A204.1 (cell line): ENCODE measurements around the gene HOXC4.
"Not testable (repeated sequence)": the region's sequence is repeated elsewhere in the genome, so short reads cannot be mapped to it uniquely, and the experiment has no call there.

ENCODE experiments used
- FAIRE-seq: peaks from 2 replicates; lab custom pipeline; 2012; peaks lifted over from hg19 to GRCh38; lab: Jason Lieb, UNC

Gene HOXC4

GRCh38 chr12:54041097-54041690, 12.4 kb upstream of the HOXC4 start:
- FAIRE-seq: no peak

GRCh38 chr12:54042033-54042432, 11.6 kb upstream of the HOXC4 start:
- not testable (repeated sequence) for FAIRE-seq

DNA sequence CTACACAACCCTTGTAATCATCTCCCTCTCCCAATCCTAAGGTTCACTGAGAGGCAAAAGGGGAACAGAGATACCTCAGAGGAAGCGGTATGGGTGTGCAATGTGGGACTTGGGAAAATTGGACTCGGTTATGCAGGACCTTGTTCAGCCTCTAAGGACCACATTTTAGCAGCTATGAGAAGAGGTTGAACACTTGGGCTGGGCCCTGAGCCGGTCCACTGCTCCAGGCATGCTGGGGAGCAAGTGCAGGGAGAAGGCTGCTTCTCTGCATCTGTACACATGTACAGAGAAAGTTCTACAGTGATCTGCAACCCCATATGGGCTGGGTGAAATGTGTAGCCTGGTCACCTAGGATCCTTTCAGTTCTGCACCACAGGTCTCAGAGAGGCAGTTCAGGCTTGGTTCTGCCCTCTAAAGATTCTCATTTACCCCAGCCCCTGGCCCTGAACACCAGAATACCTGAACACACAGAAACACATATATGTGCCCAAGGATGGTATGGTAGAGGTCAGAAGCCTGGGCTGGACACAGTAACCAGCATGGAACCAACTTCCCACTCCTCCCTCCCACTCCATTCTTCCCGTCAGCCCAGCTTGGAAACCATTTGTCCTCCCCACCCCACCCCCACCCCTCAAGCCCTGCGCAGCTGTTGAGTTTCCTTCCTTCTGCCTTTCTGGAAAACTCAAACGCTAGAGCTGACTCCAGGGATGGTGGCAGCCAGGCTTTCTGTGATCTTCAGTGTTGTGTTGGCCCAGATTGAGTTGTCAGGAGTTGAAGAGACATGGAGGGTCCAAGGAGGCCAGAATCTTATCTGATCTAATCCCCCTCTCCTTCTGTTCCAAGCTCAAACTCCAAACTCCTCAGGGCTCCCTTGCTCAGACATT, 10.4 kb upstream of the HOXC4 start:
- no peak for FAIRE-seq

DNA sequence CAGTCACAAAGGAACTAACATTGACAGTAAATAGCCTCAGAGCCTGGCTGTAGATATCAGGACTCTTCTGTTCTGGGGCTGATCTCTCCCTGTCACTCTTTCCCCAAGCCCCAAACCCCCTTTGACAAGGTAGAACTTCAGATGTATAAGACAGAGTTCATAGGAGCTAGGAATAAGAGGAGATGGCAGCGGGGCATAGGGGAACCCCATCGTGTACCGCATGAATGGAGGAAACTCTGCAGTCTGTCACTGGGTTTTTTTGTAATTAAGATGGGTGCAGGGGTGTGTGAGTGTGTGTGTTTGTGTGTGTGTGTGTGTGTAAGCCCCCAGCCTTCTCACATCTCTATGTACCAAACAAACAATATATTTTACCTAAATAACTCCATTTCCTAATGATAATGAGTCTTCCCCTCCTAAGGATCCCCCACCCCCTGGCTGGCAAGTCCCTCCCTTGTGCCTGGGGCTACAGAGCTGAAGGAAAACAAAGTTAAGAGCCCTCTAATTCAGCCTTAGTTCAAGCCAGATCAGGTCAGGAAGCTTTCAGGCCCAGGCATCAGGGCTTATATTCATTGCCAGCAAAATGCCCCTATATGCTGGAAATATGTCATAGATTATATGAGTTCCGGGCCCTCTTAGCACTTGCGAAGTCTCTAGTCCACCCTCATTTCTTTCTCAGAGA, 9.1 kb upstream of the HOXC4 start:
- no peak for FAIRE-seq

DNA sequence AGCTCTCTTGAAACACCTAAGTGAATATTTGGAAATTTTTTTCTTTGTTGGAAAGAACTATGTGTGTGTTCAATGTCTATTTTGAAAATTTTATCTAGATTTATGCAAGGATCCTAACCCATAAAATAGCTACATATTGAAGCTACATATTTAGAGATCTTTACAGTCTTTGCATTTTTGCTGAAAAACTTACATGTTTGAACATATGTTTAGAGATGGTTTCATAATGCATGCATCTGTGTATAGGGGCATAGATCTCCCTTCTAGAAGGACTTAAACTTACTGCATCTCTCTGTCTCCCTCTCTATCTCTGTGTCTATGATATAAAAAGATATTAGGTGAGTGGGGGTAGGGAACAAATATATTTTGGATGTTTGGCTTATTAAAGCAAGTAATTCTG, 8.2 kb upstream of the HOXC4 start:
- FAIRE-seq: no peak

DNA sequence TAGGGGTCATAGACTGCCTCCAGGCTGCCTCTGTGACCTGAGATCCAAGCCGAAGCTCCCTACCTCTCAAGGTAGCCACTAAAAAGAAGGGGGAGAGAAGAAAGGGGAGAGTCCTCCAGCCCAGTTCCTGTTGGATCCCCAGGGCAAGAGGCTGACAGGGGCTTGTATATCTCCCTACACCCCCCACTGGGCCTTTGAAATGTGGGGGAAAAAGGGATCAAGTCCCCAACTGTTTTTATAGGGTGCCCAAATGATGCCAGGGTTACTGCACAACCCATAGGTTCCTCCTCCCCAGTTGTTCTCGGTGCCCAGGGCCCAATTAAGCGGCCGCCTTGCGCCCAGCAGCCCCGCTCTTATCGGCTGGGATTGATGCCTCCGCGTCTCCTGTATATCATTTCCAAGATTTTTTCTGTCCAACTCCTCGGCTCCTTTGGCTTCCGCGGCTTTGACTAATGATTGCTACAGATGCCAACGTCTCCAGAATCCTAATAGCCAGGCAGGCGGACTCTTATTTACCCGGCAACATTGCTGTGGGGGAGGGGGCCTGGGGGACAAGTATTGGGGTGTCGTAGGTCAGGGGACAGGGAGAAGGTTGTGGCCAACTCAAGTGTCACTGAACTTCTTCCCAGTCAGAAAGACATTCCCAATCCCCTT, 7.6 kb upstream of the HOXC4 start:
- no peak for FAIRE-seq

GRCh38 chr12:54046809-54047159, 6.9 kb upstream of the HOXC4 start:
- no peak for FAIRE-seq

GRCh38 chr12:54047160-54047963, 6.3 kb upstream of the HOXC4 start:
- FAIRE-seq: no peak

GRCh38 chr12:54047964-54048303, 5.7 kb upstream of the HOXC4 start:
- no peak for FAIRE-seq

DNA sequence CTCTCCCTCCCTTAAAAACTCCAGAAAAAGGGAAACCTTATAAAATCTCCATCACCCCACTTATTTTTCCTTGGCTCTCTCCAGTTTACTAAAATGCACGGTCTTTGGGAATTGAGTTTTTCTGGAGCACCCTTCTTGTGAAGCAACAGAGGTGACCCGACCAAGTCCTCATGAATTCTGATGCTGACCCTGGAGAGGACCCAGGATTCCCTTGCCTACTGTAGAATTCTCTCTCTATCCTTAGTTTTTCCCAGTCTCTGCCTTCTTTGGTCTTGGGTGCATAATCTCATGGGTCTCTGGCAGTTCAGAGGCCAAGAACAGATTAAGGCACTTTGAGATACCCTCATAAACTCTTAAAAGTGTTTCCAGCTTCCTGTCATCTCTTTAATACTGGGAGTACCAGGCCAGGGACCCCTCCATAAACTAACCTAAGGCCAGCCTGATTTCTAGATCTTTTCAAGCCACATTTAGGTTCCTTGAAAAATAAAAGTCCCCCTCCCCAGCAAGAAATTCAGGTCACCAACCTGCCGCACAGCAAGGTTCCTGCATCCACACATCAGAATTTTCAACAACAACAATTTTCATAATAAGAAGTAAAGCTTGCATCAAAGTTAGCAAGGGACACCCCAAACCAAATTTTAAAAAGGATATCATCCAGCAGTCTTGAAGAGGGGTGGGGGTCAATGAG, 5.1 kb upstream of the HOXC4 start:
- FAIRE-seq: no peak

GRCh38 chr12:54049108-54049507, 4.5 kb upstream of the HOXC4 start:
- FAIRE-seq: no peak

DNA sequence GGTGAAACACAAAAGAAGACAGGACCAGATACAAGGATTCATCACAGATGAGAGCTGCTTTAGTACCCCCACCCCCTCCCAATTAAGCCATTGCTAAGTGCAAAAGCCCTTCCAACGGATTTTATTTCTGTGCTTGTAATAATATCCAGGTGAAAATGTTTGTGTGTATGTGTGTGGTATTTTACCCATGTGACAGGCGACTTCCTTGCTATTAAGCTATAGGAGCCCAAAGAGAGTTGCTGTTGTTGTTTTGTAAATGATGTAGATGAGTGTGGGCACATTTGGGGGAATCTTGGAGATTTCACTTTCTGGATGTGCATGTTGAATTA, 3.2 kb upstream of the HOXC4 start:
- FAIRE-seq: no peak

GRCh38 chr12:54051026-54051842, 2.4 kb upstream of the HOXC4 start:
- FAIRE-seq: no peak

GRCh38 chr12:54051874-54052437, 1.7 kb upstream of the HOXC4 start:
- no peak for FAIRE-seq

- FAIRE-seq: no peak
Measured at GRCh38 chr12:54052438-54053002, 1.1 kb upstream of the HOXC4 start.

- no peak for FAIRE-seq
Measured at GRCh38 chr12:54053003-54053750, 458 bp upstream of the HOXC4 start.

- FAIRE-seq: no peak
Measured at GRCh38 chr12:54054742-54055194, 1.1 kb downstream of the HOXC4 start.

- FAIRE-seq: no peak
Measured at GRCh38 chr12:54055552-54055951, 1.9 kb downstream of the HOXC4 start.

DNA sequence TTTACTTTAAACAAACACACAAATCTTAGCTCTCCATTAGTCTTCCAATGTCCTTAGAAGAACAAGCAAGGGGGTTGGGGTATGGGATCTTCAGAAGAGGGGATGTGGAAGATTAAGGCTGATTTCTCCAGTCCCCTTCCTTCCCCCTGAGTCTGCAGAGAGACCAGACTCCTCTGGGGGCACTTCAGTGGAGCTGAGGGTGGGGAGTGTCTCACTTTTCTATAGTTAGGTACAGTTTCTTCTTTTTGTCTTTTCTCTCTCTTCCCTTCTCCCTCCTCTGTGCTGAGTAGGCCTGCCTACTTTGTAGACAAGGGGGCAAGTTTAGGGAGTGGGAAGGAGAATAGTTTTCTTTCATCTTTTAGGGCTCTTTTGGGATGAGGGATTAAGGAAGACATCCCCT, 2.5 kb downstream of the HOXC4 start:
- FAIRE-seq: no peak
